22Rv1 (cell line): ENCODE measurements around the gene SLC49A3.

Experiments used
- CTCF ChIP-seq: fragments of 450-650 bp; IDR thresholded peaks from 2 replicates; pipeline ENCODE4 v1.5.1; 2017; ENCODE audit warnings: mild to moderate bottlenecking
- ZFX ChIP-seq: fragments of 450-650 bp; IDR thresholded peaks from 2 replicates; pipeline ENCODE4 v1.6.1; 2017; ENCODE audit warnings: antibody characterized with exemption, borderline replicate concordance

GRCh38 chr4:663046-663437 is 25.9 kb downstream of the SLC49A3 start:
- TF ChIP-seq CTCF, result no peak
- no peak for TF ChIP-seq ZFX
